DMS 273 treated with DMSO at 0.1 percent for 48 hours (cell line): ENCODE data around the gene ALB.

Experiments
- DNase-seq: peaks from one replicate; lab custom pipeline; 2025; lab: John Stamatoyannopoulos, UW

ALB gene

DNA sequence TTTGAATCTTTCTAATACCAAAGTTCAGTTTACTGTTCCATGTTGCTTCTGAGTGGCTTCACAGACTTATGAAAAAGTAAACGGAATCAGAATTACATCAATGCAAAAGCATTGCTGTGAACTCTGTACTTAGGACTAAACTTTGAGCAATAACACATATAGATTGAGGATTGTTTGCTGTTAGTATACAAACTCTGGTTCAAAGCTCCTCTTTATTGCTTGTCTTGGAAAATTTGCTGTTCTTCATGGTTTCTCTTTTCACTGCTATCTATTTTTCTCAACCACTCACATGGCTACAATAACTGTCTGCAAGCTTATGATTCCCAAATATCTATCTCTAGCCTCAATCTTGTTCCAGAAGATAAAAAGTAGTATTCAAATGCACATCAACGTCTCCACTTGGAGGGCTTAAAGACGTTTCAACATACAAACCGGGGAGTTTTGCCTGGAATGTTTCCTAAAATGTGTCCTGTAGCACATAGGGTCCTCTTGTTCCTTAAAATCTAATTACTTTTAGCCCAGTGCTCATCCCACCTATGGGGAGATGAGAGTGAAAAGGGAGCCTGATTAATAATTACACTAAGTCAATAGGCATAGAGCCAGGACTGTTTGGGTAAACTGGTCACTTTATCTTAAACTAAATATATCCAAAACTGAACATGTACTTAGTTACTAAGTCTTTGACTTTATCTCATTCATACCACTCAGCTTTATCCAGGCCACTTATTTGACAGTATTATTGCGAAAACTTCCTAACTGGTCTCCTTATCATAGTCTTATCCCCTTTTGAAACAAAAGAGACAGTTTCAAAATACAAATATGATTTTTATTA lies 28.3 kb downstream of the ALB start:
- DNase-seq, result no peak

DNA sequence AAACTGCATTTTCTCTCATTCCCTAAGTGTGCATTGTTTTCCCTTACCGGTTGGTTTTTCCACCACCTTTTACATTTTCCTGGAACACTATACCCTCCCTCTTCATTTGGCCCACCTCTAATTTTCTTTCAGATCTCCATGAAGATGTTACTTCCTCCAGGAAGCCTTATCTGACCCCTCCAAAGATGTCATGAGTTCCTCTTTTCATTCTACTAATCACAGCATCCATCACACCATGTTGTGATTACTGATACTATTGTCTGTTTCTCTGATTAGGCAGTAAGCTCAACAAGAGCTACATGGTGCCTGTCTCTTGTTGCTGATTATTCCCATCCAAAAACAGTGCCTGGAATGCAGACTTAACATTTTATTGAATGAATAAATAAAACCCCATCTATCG lies 29.1 kb downstream of the ALB start:
- no peak for DNase-seq

DNA sequence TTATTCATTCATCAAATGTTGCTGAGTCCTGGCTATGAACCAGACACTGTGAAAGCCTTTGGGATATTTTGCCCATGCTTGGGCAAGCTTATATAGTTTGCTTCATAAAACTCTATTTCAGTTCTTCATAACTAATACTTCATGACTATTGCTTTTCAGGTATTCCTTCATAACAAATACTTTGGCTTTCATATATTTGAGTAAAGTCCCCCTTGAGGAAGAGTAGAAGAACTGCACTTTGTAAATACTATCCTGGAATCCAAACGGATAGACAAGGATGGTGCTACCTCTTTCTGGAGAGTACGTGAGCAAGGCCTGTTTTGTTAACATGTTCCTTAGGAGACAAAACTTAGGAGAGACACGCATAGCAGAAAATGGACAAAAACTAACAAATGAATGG lies 30.2 kb downstream of the ALB start:
- DNase-seq, result no peak

- DNase-seq, result no peak
Observed at GRCh38 chr4:73435984-73436383, 31.9 kb downstream of the ALB start, which contains the start of gene AFP. Gene AFP (plus strand): TSS chr4:73436221. CDS start chr4:73436263, 42 bp downstream.

GRCh38 chr4:73436674-73437557 lies 32.8 kb downstream of the ALB start:
- no peak for DNase-seq

- no peak for DNase-seq
Observed at GRCh38 chr4:73437558-73437956, 33.5 kb downstream of the ALB start.

DNA sequence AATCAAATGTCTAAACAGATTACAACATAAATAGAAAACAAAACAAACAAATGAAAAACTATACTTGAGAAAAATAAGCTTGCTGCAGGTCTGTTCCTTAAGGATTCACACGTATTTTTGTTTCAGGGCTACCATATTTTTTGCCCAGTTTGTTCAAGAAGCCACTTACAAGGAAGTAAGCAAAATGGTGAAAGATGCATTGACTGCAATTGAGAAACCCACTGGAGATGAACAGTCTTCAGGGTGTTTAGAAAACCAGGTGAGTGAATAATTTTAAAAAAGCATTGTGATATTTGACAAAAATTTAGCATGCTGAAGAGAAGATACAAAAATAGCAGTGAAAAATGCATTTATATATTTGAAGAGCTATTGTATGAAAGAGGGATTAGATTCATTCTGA lies 34.0 kb downstream of the ALB start:
- DNase-seq, result no peak

- DNase-seq, result no peak
Observed at GRCh38 chr4:73438582-73439215, 34.6 kb downstream of the ALB start.

GRCh38 chr4:73439445-73439844 lies 35.4 kb downstream of the ALB start:
- no peak for DNase-seq

GRCh38 chr4:73439991-73440390 lies 35.9 kb downstream of the ALB start:
- no peak for DNase-seq

DNA sequence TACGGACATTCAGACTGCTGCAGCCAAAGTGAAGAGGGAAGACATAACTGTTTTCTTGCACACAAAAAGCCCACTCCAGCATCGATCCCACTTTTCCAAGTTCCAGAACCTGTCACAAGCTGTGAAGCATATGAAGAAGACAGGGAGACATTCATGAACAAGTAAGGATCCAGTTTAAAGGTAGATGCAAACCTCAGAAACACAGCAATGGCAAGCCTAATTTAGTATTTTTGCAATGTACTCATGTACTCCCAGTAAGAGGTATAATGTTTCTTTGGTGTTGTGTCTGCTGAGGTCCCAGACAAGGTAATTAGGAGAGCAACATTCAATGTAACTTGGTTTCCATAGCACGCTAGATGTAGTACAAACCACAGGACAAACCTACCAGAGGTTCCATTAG lies 36.6 kb downstream of the ALB start:
- DNase-seq, result no peak

DNA sequence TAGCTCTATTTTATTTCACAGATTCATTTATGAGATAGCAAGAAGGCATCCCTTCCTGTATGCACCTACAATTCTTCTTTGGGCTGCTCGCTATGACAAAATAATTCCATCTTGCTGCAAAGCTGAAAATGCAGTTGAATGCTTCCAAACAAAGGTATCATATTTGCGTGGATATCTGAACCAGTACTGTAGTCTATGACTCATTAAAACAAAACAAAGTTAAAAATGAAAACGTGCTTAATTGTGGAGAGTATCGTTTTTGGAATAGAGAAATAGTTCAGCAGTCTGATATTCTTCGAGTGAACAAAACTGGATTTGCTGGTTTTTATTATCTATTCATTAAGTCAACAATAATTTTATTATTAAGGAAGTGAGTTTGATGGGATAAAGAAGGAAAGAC lies 38.2 kb downstream of the ALB start:
- no peak for DNase-seq

- DNase-seq, result no peak
Observed at GRCh38 chr4:73443224-73443623, 39.1 kb downstream of the ALB start.

- no peak for DNase-seq
Observed at GRCh38 chr4:73445383-73446335, 41.6 kb downstream of the ALB start.

GRCh38 chr4:73446336-73446938 lies 42.4 kb downstream of the ALB start:
- DNase-seq, result peak; percentile 4

- no peak for DNase-seq
Observed at GRCh38 chr4:73447671-73448070, 43.6 kb downstream of the ALB start.

- no peak for DNase-seq
Observed at GRCh38 chr4:73448448-73449203, 44.5 kb downstream of the ALB start.

- DNase-seq, result no peak
Observed at GRCh38 chr4:73450398-73451004, 46.4 kb downstream of the ALB start.

- no peak for DNase-seq
Observed at GRCh38 chr4:73451404-73451803, 47.3 kb downstream of the ALB start.
